K562 (cell line): ENCODE data around the gene KAT2B. TPM values are rescaled to one million over a fixed set of nuclear protein-coding genes. Genes with fewer than 3 reads are reported as not detected.

Source experiments
- ATAC-seq: fragments of 200-7000 bp; cut with Tn5 transposase; 3 replicates; pipeline ENCODE4 v1.9.1; 2020; ENCODE audit warnings: moderate library complexity
- BruUV-seq: library from RNA; stranded (reverse); fragments of 400-500 nt; replicated peaks from 2 replicates; lab custom pipeline; 2021; lab: Mats Ljungman, UMichigan
- CTCF ChIA-PET: fragments of 300-600 bp; formaldehyde crosslinking; extraction: SDS; loops from one replicate; lab custom pipeline; 2021; ENCODE audit warnings: low intra/inter-chr PET ratio; lab: Yijun Ruan, JAX
- POLR2A ChIA-PET: fragments of 300-600, 350-650 bp; sonication (Branson Sonifier 250); formaldehyde crosslinking; extraction: SDS; loops from one replicate; lab custom pipeline; 2021; ENCODE audit warnings: antibody characterized with exemption, inconsistent platforms; lab: Yijun Ruan, JAX
- DNase-seq, 4 experiments: peaks; one replicate each; pipeline versions ENCODE4 v3.0.0 to v3.0.0-alpha.2; 2011 to 2018; ENCODE audit warnings: low spot score in 3 of 4, mixed read lengths in 3 of 4; ENCODE audit errors: extremely low read depth in 1 of 4
- FAIRE-seq: peaks from 2 replicates; lab custom pipeline; 2011; peaks lifted over from hg19 to GRCh38; lab: Jason Lieb, UNC
- H2AFZ ChIP-seq: 2 replicates; pipeline ENCODE4 v1.6.0; 2011; ENCODE audit warnings: low read depth, low read length, control low read depth, inconsistent platforms
- H3K27ac ChIP-seq: fragments of 200-600 bp; 3 replicates; pipeline ENCODE4 v1.8.0; 2011; ENCODE audit warnings: low read depth, mild to moderate bottlenecking, control low read depth, inconsistent platforms, low read length, moderate library complexity, mixed read lengths; ENCODE audit errors: extremely low read depth
- H3K27me3 ChIP-seq, 2 experiments: fragments of 300-600 bp in 1 of 2; 2 replicates in 1 of 2; 3 replicates in 1 of 2; pipeline versions ENCODE4 v1.6.0 to v1.8.0; 2011; ENCODE audit warnings: inconsistent platforms in 2 of 2, low read length in 2 of 2, mild to moderate bottlenecking in 1 of 2, mixed read lengths in 1 of 2, moderate library complexity in 1 of 2; ENCODE audit not compliant: control insufficient read depth in 2 of 2, insufficient read depth in 2 of 2
- H3K36me3 ChIP-seq: fragments of 300-600 bp; 3 replicates; pipeline ENCODE4 v1.8.0; 2011; ENCODE audit warnings: mild to moderate bottlenecking, low read length, inconsistent platforms; ENCODE audit not compliant: control insufficient read depth, insufficient read depth
- H3K4me1 ChIP-seq, 2 experiments: fragments of 200-600 bp in 1 of 2; replicated peaks in 1 of 2; 2 replicates in 1 of 2; 3 replicates in 1 of 2; pipeline versions ENCODE4 v1.5.1 to v1.8.0; 2011; ENCODE audit warnings: inconsistent platforms in 2 of 2, low read length in 2 of 2, mild to moderate bottlenecking in 1 of 2, mixed read lengths in 1 of 2, moderate library complexity in 1 of 2; ENCODE audit not compliant: control insufficient read depth in 2 of 2, insufficient read depth in 2 of 2
- H3K4me2 ChIP-seq: 2 replicates; pipeline ENCODE4 v1.6.1; 2011; ENCODE audit warnings: low read length, control low read depth, inconsistent platforms, mixed read lengths; ENCODE audit not compliant: insufficient read depth
- H3K4me3 ChIP-seq: fragments of 200-600 bp; sonication (generic), shearing (Covaris generic); 2 replicates; pipeline ENCODE4 v1.5.1; 2016; ENCODE audit warnings: control low read depth, inconsistent platforms
- H3K79me2 ChIP-seq: fragments of 200-600 bp; 3 replicates; pipeline ENCODE4 v1.8.0; 2011; ENCODE audit warnings: low read length, inconsistent platforms; ENCODE audit not compliant: control insufficient read depth, insufficient read depth
- H3K9ac ChIP-seq, 2 experiments: 2 replicates each; pipeline versions ENCODE4 v1.6.0 to v1.6.1; 2011; ENCODE audit warnings: low read depth in 2 of 2, low read length in 2 of 2, control low read depth in 1 of 2, inconsistent platforms in 1 of 2, mild to moderate bottlenecking in 1 of 2, mixed read lengths in 1 of 2; ENCODE audit not compliant: insufficient read depth in 1 of 2
- H3K9me1 ChIP-seq: one replicate; pipeline ENCODE4 v1.6.0; 2011; ENCODE audit warnings: inconsistent platforms, mild to moderate bottlenecking, low read length, moderate library complexity; ENCODE audit not compliant: control insufficient read depth, insufficient read depth
- H3K9me3 ChIP-seq: replicated peaks from 2 replicates; pipeline ENCODE4 v1.5.1; 2011; ENCODE audit warnings: low read depth, low read length, inconsistent platforms; ENCODE audit not compliant: control insufficient read depth, insufficient read depth
- H4K20me1 ChIP-seq: replicated peaks from 2 replicates; pipeline ENCODE4 v1.6.1; 2011; ENCODE audit warnings: low read length, inconsistent platforms, mixed read lengths; ENCODE audit not compliant: control insufficient read depth, insufficient read depth
- BCL6 ChIP-seq: fragments of 250-450 bp; sonication (Bioruptor Pico); IDR thresholded peaks from 2 replicates; pipeline ENCODE4 v1.4.0; 2020
- E2F4 ChIP-seq: sonication (generic); formaldehyde crosslinking; IDR thresholded peaks from 2 replicates; pipeline ENCODE4 v1.8.0; 2022; ENCODE audit warnings: mild to moderate bottlenecking, low read depth, missing genetic modification reagents
- ELF4 ChIP-seq: fragments of 450-650 bp; formaldehyde crosslinking; IDR thresholded peaks from 2 replicates; pipeline ENCODE4 v1.4.0; 2022; ENCODE audit warnings: missing genetic modification characterization
- SPI1 ChIP-seq: IDR thresholded peaks from 2 replicates; pipeline ENCODE4 v1.6.1; 2011; ENCODE audit warnings: low read depth, low read length, control low read depth, borderline replicate concordance
- ZBTB33 ChIP-seq: sonication (generic); formaldehyde crosslinking; IDR thresholded peaks from 2 replicates; pipeline ENCODE4 v1.8.1; 2023; ENCODE audit warnings: mild to moderate bottlenecking, missing genetic modification reagents
- ZBTB40 ChIP-seq, 2 experiments: fragments of 450-650 bp in 1 of 2; sonication (generic) in 1 of 2; formaldehyde crosslinking in 1 of 2; IDR thresholded peaks; 2 replicates each; pipeline versions ENCODE4 v1.7.1 to v1.9.0; 2016 to 2022; ENCODE audit warnings: inconsistent platforms in 1 of 2, mild to moderate bottlenecking in 1 of 2, missing genetic modification reagents in 1 of 2
- ZNF217 ChIP-seq: sonication (generic); formaldehyde crosslinking; IDR thresholded peaks from 2 replicates; pipeline ENCODE4 v1.8.0; 2022; ENCODE audit warnings: mild to moderate bottlenecking, missing genetic modification reagents
- ZNF384 ChIP-seq: IDR thresholded peaks from 2 replicates; pipeline ENCODE4 v1.6.1; 2012; ENCODE audit warnings: low read depth, low read length, improper control_type of control experiment
- WGBS: fragments of 100-300 bp; shearing (Covaris generic); methylation state at CpG from one replicate; pipeline ENCODE4 v1.1.6; 2016; ENCODE audit warnings: low coverage, mixed read lengths; ENCODE audit not compliant: insufficient coverage; ENCODE audit errors: missing lambda C conversion rate; 5-methylcytosine and 5-hydroxymethylcytosine counted together
- in situ Hi-C: fragments of 300-500 bp; cut with MboI; formaldehyde crosslinking; loops from 4 replicates; pipeline ENCODE4 v1.15.0; 2018; ENCODE audit warnings: inconsistent platforms, mixed read lengths
- intact Hi-C: fragments of 100-400 bp; cut with micrococcal nuclease; formaldehyde crosslinking; loops from 2 replicates; pipeline ENCODE4 v1.14.2; 2022
- polyA plus RNA-seq, 8 experiments: library from polyadenylated mRNA; depleted of rRNA in 4 of 8; stranded (reverse) in 5 of 8; unstranded in 3 of 8; fragments of >200 nt; fragmentation: Nextera tagmentation in 2 of 8; fragmentation: Illumina TruSeq in 1 of 8; extraction: Ambion mirVana in 2 of 8; extraction: Trizol in 1 of 8; gene quantifications; 2 replicates each; pipeline versions ENCODE4 v1.2.1 to v1.2.3, GENCODE V29; 2011 to 2014; ENCODE audit warnings: inconsistent platforms in 1 of 8, missing spikeins in 1 of 8
- total RNA-seq, 7 experiments: library from RNA; depleted of rRNA in 6 of 7; stranded (reverse); fragments of >200 nt in 6 of 7; fragmentation: Illumina TruSeq in 2 of 7; extraction: Trizol in 2 of 7; gene quantifications; 2 replicates each; pipeline versions ENCODE4 v1.2.1 to v1.2.3, GENCODE V29; 2011 to 2021; ENCODE audit warnings: low replicate concordance in 1 of 7

KAT2B gene
- total and polyA plus RNA-seq, 9 of the 15 experiments (the other 6 are each of a cell fraction or from before 2014, with no cell fraction given) = 3.3 to 14.9 (median 12.2) TPM

- intact Hi-C loops = no loop called here
- ATAC-seq = no peak
- ChIA-PET CTCF (no interaction called here), POLR2A (no interaction called here)
- Histone ChIP-seq H3K9me3 (no peaks in the 10 kb centered on the region), H3K36me3 (peaks cover 25% of the 10 kb centered on the region), H3K27me3 (no peaks in the 10 kb centered on the region), H3K79me2 (no peaks in the 10 kb centered on the region), H3K4me2 (no peak overlapping the region), H2AFZ (no peak overlapping the region), H3K9ac (no peak overlapping the region), H3K9me1 (no peaks in the 10 kb centered on the region), H3K4me1 (no peaks in the 10 kb centered on the region), H3K27ac (no peak overlapping the region), H4K20me1 (no peaks in the 10 kb centered on the region), H3K4me3 (no peak overlapping the region)
- 65% methylated on average over 2 of the region's 4 CpGs for WGBS
- no peak for DNase-seq
- in situ Hi-C loops = no loop called here
- BruUV-seq = no TSS peak
- FAIRE-seq = no peak
- TF ChIP-seq ELF4 = no peak
- 0 out of 2 replicates have a peak, but pooled peaks have one; percentile 21 for TF ChIP-seq ZNF384
- no peak for TF ChIP-seq ZNF217 (CRISPR knock-in tag)
- peak; percentile 93 for TF ChIP-seq ZBTB40 (IDR thresholded peaks at IDR 0.05)
- peak; percentile 89 for TF ChIP-seq ZBTB40 (CRISPR knock-in tag; IDR thresholded peaks at IDR 0.05)
- no peak for TF ChIP-seq E2F4
- TF ChIP-seq SPI1 = no peak
- TF ChIP-seq BCL6 (CRISPR knock-in tag) = no peak
- TF ChIP-seq ZBTB33 = 0 out of 2 replicates have a peak, but pooled peaks have one; percentile 4
Observed at GRCh38 chr3:20125289-20125688, 85.0 kb downstream of the KAT2B start.
